Neural cell (in vitro differentiated cells): ENCODE measurements around the gene PSENEN.

Experiments used
- EZH2 ChIP-seq: fragments of 200-600, 300-800 bp; shearing (Covaris generic), sonication (generic); IDR thresholded peaks from 2 replicates; pipeline ENCODE4 v1.6.1; 2014; ENCODE audit warnings: antibody characterized with exemption, low read length, borderline replicate concordance, mild to moderate bottlenecking; ENCODE audit not compliant: insufficient read depth, poor library complexity, severe bottlenecking
- POLR2AphosphoS5 ChIP-seq: IDR thresholded peaks from 2 replicates; pipeline ENCODE4 v1.6.1; 2012
- RAD21 ChIP-seq: fragments of 450-650 bp; conservative IDR thresholded peaks from 2 replicates; pipeline ENCODE4 v1.6.1; 2014; ENCODE audit warnings: antibody characterized with exemption, mild to moderate bottlenecking, moderate library complexity
- SMC3 ChIP-seq: fragments of 450-650 bp; conservative IDR thresholded peaks from 2 replicates; pipeline ENCODE4 v1.6.1; 2014; ENCODE audit warnings: antibody characterized with exemption, mild to moderate bottlenecking, moderate library complexity; ENCODE audit not compliant: poor library complexity
- TF ChIP-seq, protein P1 (sequence below): fragments of 450-650 bp; IDR thresholded peaks from 2 replicates; pipeline ENCODE4 v1.5.1; 2014; ENCODE audit warnings: antibody characterized with exemption, mild to moderate bottlenecking, moderate library complexity; ENCODE audit not compliant: poor library complexity, severe bottlenecking

DNA sequence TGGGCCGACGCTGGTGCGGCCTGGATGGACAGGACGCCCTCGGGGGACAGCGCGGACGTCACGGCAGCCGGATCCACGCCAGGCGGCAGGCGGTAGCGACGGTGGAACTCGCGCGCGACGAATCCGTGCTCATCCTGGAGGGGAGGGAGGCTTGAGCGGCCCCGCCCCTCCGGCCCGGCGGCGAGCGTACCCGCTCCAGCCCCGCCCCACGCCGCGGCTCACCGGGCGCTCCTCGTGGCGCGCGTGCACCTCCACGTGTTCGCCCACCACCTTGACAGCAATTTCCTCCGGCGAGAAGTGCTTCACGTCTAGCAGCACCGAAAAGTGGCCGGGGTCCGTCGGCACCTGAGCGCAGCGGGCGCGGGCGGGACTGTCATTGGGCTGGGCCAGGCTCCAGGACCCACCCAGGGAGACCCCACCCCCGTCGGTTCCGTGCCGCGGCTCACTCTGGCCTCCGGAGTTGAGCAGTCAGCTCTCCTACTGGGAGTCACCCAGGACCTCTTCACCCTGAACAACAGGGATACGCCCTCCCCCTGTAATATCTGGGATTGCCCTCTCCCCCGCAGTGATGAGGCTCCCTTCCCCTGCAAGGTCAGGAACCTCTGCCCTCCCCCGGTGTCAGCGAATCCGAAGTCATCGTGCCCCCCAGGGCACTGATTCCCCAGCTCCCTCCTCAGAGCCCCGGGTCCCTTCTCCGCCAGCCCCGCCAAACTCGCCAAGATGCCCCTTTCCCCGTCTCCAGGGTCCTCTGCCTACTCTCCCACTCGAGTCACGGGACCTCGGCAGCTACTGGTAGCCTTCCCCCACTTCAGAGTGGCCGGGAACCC lies 10.3 kb downstream of the PSENEN start:
- TF ChIP-seq, protein P1, sequence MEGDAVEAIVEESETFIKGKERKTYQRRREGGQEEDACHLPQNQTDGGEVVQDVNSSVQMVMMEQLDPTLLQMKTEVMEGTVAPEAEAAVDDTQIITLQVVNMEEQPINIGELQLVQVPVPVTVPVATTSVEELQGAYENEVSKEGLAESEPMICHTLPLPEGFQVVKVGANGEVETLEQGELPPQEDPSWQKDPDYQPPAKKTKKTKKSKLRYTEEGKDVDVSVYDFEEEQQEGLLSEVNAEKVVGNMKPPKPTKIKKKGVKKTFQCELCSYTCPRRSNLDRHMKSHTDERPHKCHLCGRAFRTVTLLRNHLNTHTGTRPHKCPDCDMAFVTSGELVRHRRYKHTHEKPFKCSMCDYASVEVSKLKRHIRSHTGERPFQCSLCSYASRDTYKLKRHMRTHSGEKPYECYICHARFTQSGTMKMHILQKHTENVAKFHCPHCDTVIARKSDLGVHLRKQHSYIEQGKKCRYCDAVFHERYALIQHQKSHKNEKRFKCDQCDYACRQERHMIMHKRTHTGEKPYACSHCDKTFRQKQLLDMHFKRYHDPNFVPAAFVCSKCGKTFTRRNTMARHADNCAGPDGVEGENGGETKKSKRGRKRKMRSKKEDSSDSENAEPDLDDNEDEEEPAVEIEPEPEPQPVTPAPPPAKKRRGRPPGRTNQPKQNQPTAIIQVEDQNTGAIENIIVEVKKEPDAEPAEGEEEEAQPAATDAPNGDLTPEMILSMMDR = no peak
- TF ChIP-seq EZH2 (no peak), POLR2AphosphoS5 (no peak), RAD21 (no peak), SMC3 (no peak)
